OCI-LY3 (cell line): ENCODE measurements around the gene POU2F1.

Experiments used
- EZH2phosphoT487 ChIP-seq: fragments of 200-600 bp; shearing (Covaris generic); IDR thresholded peaks from 2 replicates; pipeline ENCODE4 v1.6.1; 2018; ENCODE audit warnings: antibody characterized with exemption, mixed run types, low read depth
- TF ChIP-seq, protein P1 (sequence below): fragments of 200-600, 300-600 bp; sonication (generic); IDR thresholded peaks from 2 replicates; pipeline ENCODE4 v1.5.1; 2014; ENCODE audit warnings: antibody characterized with exemption, low read length, low read depth

DNA sequence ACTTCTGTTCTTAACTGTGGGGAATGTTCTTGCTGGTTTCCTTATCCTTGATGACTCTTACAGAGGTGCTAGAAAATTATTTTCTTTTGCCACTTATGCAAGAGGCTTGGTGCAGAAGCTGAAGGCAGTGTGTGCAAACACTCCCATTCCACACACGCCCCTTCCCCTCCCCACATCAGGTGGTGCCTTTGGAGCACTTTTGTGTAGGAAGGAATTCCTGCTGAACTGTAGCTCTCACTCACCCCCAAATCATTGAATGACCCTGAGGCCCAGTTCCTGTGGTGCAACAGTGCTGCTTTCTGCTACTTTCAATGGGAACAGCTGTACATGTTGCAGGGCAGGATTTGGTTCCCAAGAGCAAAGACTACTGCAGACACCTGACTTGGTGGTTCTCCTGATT lies 195.8 kb downstream of the POU2F1 start:
- TF ChIP-seq, protein P1, sequence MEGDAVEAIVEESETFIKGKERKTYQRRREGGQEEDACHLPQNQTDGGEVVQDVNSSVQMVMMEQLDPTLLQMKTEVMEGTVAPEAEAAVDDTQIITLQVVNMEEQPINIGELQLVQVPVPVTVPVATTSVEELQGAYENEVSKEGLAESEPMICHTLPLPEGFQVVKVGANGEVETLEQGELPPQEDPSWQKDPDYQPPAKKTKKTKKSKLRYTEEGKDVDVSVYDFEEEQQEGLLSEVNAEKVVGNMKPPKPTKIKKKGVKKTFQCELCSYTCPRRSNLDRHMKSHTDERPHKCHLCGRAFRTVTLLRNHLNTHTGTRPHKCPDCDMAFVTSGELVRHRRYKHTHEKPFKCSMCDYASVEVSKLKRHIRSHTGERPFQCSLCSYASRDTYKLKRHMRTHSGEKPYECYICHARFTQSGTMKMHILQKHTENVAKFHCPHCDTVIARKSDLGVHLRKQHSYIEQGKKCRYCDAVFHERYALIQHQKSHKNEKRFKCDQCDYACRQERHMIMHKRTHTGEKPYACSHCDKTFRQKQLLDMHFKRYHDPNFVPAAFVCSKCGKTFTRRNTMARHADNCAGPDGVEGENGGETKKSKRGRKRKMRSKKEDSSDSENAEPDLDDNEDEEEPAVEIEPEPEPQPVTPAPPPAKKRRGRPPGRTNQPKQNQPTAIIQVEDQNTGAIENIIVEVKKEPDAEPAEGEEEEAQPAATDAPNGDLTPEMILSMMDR, result no peak
- no peak for TF ChIP-seq EZH2phosphoT487
